Panc1 (cell line): ENCODE data around the gene TRPC6. TPM values are rescaled to one million over a fixed set of nuclear protein-coding genes. Genes with fewer than 3 reads are reported as not detected.

Experiments
- ATAC-seq: fragments of 200-7000 bp; cut with Tn5 transposase; 2 replicates; pipeline ENCODE4 v1.9.1; 2020; ENCODE audit warnings: mild to moderate bottlenecking, moderate library complexity
- BruUV-seq: library from RNA; stranded (reverse); fragments of 400-500 nt; replicated peaks from 2 replicates; lab custom pipeline; 2021; lab: Mats Ljungman, UMichigan
- CTCF ChIA-PET: fragments of 300-600 bp; sonication (Branson Sonifier 250); formaldehyde crosslinking; loops from one replicate; lab custom pipeline; 2022; ENCODE audit warnings: antibody characterized with exemption; lab: Charles Lee
- POLR2A ChIA-PET: fragments of 300-600 bp; sonication (Branson Sonifier 250); formaldehyde crosslinking; loops from one replicate; lab custom pipeline; 2022; ENCODE audit warnings: antibody characterized with exemption; lab: Charles Lee
- DNase-seq: peaks from one replicate; pipeline ENCODE4 v3.0.0-alpha.2; 2010; ENCODE audit warnings: low read depth, low spot score
- H3K27ac ChIP-seq: 2 replicates; pipeline ENCODE4 v1.5.1; 2011; ENCODE audit warnings: mild to moderate bottlenecking, low read length, inconsistent platforms
- H3K27me3 ChIP-seq: fragments of 200-500 bp; sonication (Bioruptor generic); 2 replicates; pipeline ENCODE4 v1.6.0; 2014; ENCODE audit warnings: low read length, inconsistent platforms; ENCODE audit not compliant: control insufficient read depth, insufficient read depth
- H3K36me3 ChIP-seq: fragments of 200-500 bp; sonication (Bioruptor generic); 2 replicates; pipeline ENCODE4 v1.5.1; 2014; ENCODE audit warnings: inconsistent platforms, mild to moderate bottlenecking, low read length, moderate library complexity; ENCODE audit not compliant: control insufficient read depth, insufficient read depth
- H3K4me1 ChIP-seq: 2 replicates; pipeline ENCODE4 v1.5.1; 2011; ENCODE audit warnings: inconsistent platforms, mild to moderate bottlenecking, low read length, moderate library complexity; ENCODE audit not compliant: control insufficient read depth, insufficient read depth
- H3K4me3 ChIP-seq, 2 experiments: 2 replicates each; pipeline ENCODE4 v1.5.1; 2011 to 2012; ENCODE audit warnings: low read depth in 2 of 2, low read length in 2 of 2, mild to moderate bottlenecking in 2 of 2, inconsistent platforms in 1 of 2, moderate library complexity in 1 of 2
- H3K9me3 ChIP-seq: fragments of 200-500 bp; sonication (Bioruptor generic); 2 replicates; pipeline ENCODE4 v1.5.1; 2014; ENCODE audit warnings: low read depth, mild to moderate bottlenecking, inconsistent platforms, low read length, moderate library complexity; ENCODE audit not compliant: control insufficient read depth, insufficient read depth
- POLR2AphosphoS5 ChIP-seq: IDR thresholded peaks from 2 replicates; pipeline ENCODE4 v1.6.1; 2012; ENCODE audit warnings: mild to moderate bottlenecking, low read depth, low read length, moderate library complexity
- SIN3A ChIP-seq: IDR thresholded peaks from 2 replicates; pipeline ENCODE4 v1.6.1; 2012; ENCODE audit warnings: low read depth, mild to moderate bottlenecking, low read length, moderate library complexity, borderline replicate concordance; ENCODE audit not compliant: insufficient read depth
- TCF7L2 ChIP-seq: IDR thresholded peaks from 2 replicates; pipeline ENCODE4 v1.6.1; 2011; ENCODE audit warnings: mild to moderate bottlenecking, low read depth, low read length, inconsistent platforms
- in situ Hi-C: cut with HindIII; loops from 2 replicates; pipeline ENCODE4 v1.10.0; 2016; ENCODE audit warnings: low sequenced_read_pairs, low pct_unique_long_range_greater_than_20kb
- intact Hi-C: fragments of 100-400 bp; cut with micrococcal nuclease; formaldehyde crosslinking; loops from one replicate; pipeline ENCODE4 v1.10.0; 2022; ENCODE audit not compliant: unreplicated experiment
- total RNA-seq: library from RNA; stranded (reverse); gene quantifications from one replicate; pipeline ENCODE4 v1.2.1, GENCODE V29; 2021; ENCODE audit not compliant: unreplicated experiment
- TF ChIP-seq, protein P1 (sequence below): fragments of 450-650 bp; IDR thresholded peaks from 2 replicates; pipeline ENCODE4 v1.5.1; 2017; ENCODE audit warnings: mild to moderate bottlenecking
- TF ChIP-seq, protein P2 (sequence below), 2 experiments: IDR thresholded peaks; 2 replicates each; pipeline ENCODE4 v1.6.1; 2011 to 2012; ENCODE audit warnings: low read depth in 2 of 2, control low read depth in 1 of 2, low read length in 1 of 2, mild to moderate bottlenecking in 1 of 2, moderate library complexity in 1 of 2; ENCODE audit not compliant: insufficient read depth in 1 of 2

Gene TRPC6
- total RNA-seq, 1 experiment from 2014 or later: not detected

DNA sequence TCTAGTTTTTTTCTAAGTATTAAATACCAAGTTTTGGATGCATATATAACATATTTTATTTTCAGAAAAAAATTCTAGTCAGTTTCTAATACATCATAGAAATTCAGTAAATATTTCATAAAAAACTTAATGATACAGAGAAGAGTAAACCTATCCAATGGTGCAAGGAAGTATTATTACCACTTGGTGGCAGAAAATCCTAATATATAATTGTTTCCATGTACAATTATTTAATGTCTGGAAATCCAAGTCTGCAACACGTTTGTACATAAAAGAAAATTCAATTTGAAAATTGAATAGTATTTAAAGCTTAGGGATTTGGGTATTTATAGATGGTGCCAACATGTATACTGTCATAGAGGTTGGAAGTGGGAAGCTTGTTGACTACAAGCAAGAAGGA lies 127.0 kb downstream of the TRPC6 start:
- no peak overlapping the region for H3K4me3 ChIP-seq
- ChIA-PET CTCF (interaction anchor here (1.5 kb wide), 1 partner anchor 404 kb away, joined by 5 read pairs; no protein-coding TSS in a partner anchor), POLR2A (no interaction called here)
- in situ Hi-C loops: no loop called here
- ATAC-seq (0 out of 2 replicates have a peak, but pooled peaks have one; percentile 63), DNase-seq (no peak)
- no peaks in the 10 kb centered on the region for H3K9me3 ChIP-seq
- intact Hi-C loops: loop anchor here (1.0 to 5.0 kb wide), 2 partner anchors 391 to 550 kb away; no protein-coding TSS in a partner anchor
- no peaks in the 10 kb centered on the region for H3K4me1 ChIP-seq
- no peaks in the 10 kb centered on the region for H3K27me3 ChIP-seq
- BruUV-seq: no TSS peak
- no peak overlapping the region for H3K27ac ChIP-seq
- H3K36me3 ChIP-seq: no peaks in the 10 kb centered on the region
- TF ChIP-seq, protein P1, sequence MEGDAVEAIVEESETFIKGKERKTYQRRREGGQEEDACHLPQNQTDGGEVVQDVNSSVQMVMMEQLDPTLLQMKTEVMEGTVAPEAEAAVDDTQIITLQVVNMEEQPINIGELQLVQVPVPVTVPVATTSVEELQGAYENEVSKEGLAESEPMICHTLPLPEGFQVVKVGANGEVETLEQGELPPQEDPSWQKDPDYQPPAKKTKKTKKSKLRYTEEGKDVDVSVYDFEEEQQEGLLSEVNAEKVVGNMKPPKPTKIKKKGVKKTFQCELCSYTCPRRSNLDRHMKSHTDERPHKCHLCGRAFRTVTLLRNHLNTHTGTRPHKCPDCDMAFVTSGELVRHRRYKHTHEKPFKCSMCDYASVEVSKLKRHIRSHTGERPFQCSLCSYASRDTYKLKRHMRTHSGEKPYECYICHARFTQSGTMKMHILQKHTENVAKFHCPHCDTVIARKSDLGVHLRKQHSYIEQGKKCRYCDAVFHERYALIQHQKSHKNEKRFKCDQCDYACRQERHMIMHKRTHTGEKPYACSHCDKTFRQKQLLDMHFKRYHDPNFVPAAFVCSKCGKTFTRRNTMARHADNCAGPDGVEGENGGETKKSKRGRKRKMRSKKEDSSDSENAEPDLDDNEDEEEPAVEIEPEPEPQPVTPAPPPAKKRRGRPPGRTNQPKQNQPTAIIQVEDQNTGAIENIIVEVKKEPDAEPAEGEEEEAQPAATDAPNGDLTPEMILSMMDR: peak; percentile 43; the same call in 1 of the 2 replicates
- TF ChIP-seq, protein P2, sequence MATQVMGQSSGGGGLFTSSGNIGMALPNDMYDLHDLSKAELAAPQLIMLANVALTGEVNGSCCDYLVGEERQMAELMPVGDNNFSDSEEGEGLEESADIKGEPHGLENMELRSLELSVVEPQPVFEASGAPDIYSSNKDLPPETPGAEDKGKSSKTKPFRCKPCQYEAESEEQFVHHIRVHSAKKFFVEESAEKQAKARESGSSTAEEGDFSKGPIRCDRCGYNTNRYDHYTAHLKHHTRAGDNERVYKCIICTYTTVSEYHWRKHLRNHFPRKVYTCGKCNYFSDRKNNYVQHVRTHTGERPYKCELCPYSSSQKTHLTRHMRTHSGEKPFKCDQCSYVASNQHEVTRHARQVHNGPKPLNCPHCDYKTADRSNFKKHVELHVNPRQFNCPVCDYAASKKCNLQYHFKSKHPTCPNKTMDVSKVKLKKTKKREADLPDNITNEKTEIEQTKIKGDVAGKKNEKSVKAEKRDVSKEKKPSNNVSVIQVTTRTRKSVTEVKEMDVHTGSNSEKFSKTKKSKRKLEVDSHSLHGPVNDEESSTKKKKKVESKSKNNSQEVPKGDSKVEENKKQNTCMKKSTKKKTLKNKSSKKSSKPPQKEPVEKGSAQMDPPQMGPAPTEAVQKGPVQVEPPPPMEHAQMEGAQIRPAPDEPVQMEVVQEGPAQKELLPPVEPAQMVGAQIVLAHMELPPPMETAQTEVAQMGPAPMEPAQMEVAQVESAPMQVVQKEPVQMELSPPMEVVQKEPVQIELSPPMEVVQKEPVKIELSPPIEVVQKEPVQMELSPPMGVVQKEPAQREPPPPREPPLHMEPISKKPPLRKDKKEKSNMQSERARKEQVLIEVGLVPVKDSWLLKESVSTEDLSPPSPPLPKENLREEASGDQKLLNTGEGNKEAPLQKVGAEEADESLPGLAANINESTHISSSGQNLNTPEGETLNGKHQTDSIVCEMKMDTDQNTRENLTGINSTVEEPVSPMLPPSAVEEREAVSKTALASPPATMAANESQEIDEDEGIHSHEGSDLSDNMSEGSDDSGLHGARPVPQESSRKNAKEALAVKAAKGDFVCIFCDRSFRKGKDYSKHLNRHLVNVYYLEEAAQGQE (IDR thresholded peaks at IDR 0.05; ENCODE audit: insufficient read depth in 1 of 2, low read depth in 2 of 2, low read length in 1 of 2): no peak

DNA sequence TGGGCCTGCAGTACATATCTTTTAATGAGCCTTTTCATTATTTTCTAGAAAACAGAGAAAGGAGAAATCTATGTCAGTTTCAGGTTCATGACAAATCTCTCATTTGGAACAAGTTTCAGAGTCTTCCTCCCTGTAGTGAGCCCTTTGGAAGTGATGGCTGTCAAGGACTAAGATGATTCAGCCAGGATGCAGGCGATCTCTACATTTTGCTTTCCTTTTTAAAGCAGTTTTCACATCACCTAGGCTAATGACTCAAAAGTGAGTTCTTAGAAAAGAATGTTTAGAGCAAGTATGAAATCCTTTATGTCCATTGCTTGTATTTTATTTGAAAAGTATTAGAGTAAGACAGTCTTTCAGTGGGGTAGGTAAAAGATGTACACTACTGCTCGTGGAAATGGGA lies 130.1 kb downstream of the TRPC6 start:
- no peak for ATAC-seq
- Histone ChIP-seq H3K4me3 (no peak overlapping the region), H3K4me1 (no peaks in the 10 kb centered on the region), H3K27me3 (no peaks in the 10 kb centered on the region), H3K36me3 (no peaks in the 10 kb centered on the region), H3K27ac (no peak overlapping the region), H3K9me3 (no peaks in the 10 kb centered on the region)
- no TSS peak for BruUV-seq
- CTCF ChIA-PET: no interaction called here
- POLR2A ChIA-PET: no interaction called here
- in situ Hi-C loops (no loop called here), intact Hi-C loops (no loop called here)
- no peak for TF ChIP-seq TCF7L2
- TF ChIP-seq, protein P2 (IDR thresholded peaks at IDR 0.05; ENCODE audit: insufficient read depth in 1 of 2, low read depth in 2 of 2, low read length in 1 of 2): no peak
- TF ChIP-seq, protein P1: no peak
- no peak for TF ChIP-seq POLR2AphosphoS5
- TF ChIP-seq SIN3A: no peak
- no peak for DNase-seq
